Measurements from ENCODE around the gene MYRIP.

The MYRIP gene

DNA sequence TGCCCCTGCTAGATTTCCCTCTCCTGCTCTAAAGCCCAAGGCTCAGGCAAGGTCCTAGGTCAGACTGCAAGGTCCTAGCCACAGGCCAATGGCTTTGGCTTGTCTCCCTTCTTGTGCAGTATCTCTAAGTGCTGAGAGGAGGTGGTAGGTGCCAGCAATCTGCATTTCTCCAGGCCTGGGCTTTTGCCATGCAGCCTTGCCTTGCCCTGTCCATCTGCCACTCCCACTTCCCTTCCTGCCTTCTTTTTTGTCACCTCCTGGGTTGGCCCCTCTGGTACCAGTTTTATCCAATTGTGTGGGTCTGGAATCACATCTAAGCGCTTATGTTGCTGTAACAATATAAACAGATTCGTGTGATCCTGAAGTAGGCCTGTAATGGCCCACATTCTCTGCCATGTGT lies 109.9 kb downstream of the MYRIP start:
- Histone ChIP-seq H2BK5ac (ENCODE audit: low read depth, low read length, poor library complexity, severe bottlenecking) (no peak overlapping the region), H3K14ac (ENCODE audit: low read length in 2 of 2) (no peak overlapping the region), H3K79me1 (replicated peaks; ENCODE audit: low read length, poor library complexity, severe bottlenecking) (no peaks in the 10 kb centered on the region), H2BK15ac (ENCODE audit: low read depth, poor library complexity, severe bottlenecking) (no peak overlapping the region), H2AK5ac (ENCODE audit: low read length, severe bottlenecking) (no peak overlapping the region), H3K27ac (ENCODE audit: low read length, poor library complexity, severe bottlenecking) (no peak overlapping the region), H3K23ac (ENCODE audit: low read length in 2 of 2) (no peak overlapping the region), H2BK120ac (ENCODE audit: low read depth, low read length) (no peak overlapping the region), H3K36me3 (ENCODE audit: control insufficient read depth in 1 of 2, insufficient read depth in 2 of 2, low read depth in 1 of 2, low read length in 2 of 2) (no peaks in the 10 kb centered on the region), H3K9ac (ENCODE audit: low read length) (no peak overlapping the region), H3K9me3 (ENCODE audit: control insufficient read depth, low read length) (no peaks in the 10 kb centered on the region), H3K18ac (ENCODE audit: low read depth in 1 of 2, low read length in 2 of 2) (no peak overlapping the region), H3K4me3 (ENCODE audit: insufficient read depth in 1 of 2, low read depth in 1 of 2, low read length in 2 of 2) (no peak overlapping the region), H2BK12ac (ENCODE audit: low read length in 2 of 2) (no peak overlapping the region), H2AFZ (ENCODE audit: low read depth, low read length) (no peak overlapping the region), H4K91ac (ENCODE audit: low read length) (no peak overlapping the region), H3K4ac (ENCODE audit: low read depth in 1 of 2, low read length in 2 of 2) (no peak overlapping the region), H3K4me1 (ENCODE audit: control insufficient read depth, insufficient read depth, low read depth, low read length) (peaks cover 8% of the 10 kb centered on the region), H3K27me3 (ENCODE audit: control insufficient read depth in 1 of 2, insufficient read depth in 1 of 2, low read length in 2 of 2) (no peaks in the 10 kb centered on the region), H4K8ac (ENCODE audit: low read length) (no peak overlapping the region), H3K4me2 (ENCODE audit: low read length, poor library complexity, severe bottlenecking) (no peak overlapping the region)
- no peak for DNase-seq
- WGBS, result 82% methylated on average over 2 of the region's 2 CpGs

DNA sequence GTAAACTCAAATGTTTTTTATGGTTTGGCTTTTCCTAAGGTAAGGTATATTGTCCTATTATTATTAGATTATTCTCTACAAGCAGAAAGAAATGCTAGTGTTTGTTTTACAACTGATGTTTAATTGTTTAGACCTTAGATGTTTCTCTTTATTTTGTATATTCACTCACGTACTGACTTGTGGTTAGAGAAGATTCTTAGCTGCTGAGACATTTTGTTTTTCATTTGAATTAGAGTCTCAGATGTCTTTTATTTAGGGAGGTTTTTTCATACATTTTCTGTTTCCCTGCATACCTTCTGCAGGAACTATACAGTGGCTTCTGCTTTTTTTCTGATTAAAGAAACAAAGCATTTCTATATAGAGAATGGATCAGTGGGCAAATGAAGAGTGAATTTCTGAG lies 110.9 kb downstream of the MYRIP start:
- H3K9me3 ChIP-seq (ENCODE audit: control insufficient read depth, low read length), result no peaks in the 10 kb centered on the region
- H3K27ac ChIP-seq (ENCODE audit: low read length, poor library complexity, severe bottlenecking), result no peak overlapping the region
- no peak overlapping the region for H2AK5ac ChIP-seq (ENCODE audit: low read length, severe bottlenecking)
- H4K8ac ChIP-seq (ENCODE audit: low read length), result no peak overlapping the region
- no peak overlapping the region for H3K23ac ChIP-seq (ENCODE audit: low read length in 2 of 2)
- H2BK5ac ChIP-seq (ENCODE audit: low read depth, low read length, poor library complexity, severe bottlenecking), result no peak overlapping the region
- no CpG with 5 or more reads among the region's 1 CpG for WGBS
- H3K4ac ChIP-seq (ENCODE audit: low read depth in 1 of 2, low read length in 2 of 2), result no peak overlapping the region
- H2BK120ac ChIP-seq (ENCODE audit: low read depth, low read length), result no peak overlapping the region
- H2AFZ ChIP-seq (ENCODE audit: low read depth, low read length), result no peak overlapping the region
- peaks cover 8% of the 10 kb centered on the region for H3K4me1 ChIP-seq (ENCODE audit: control insufficient read depth, insufficient read depth, low read depth, low read length)
- no peaks in the 10 kb centered on the region for H3K36me3 ChIP-seq (ENCODE audit: control insufficient read depth in 1 of 2, insufficient read depth in 2 of 2, low read depth in 1 of 2, low read length in 2 of 2)
- no peaks in the 10 kb centered on the region for H3K79me1 ChIP-seq (replicated peaks; ENCODE audit: low read length, poor library complexity, severe bottlenecking)
- H3K18ac ChIP-seq (ENCODE audit: low read depth in 1 of 2, low read length in 2 of 2), result no peak overlapping the region
- DNase-seq, result no peak
- H2BK15ac ChIP-seq (ENCODE audit: low read depth, poor library complexity, severe bottlenecking), result no peak overlapping the region
- no peak overlapping the region for H4K91ac ChIP-seq (ENCODE audit: low read length)
- H3K4me3 ChIP-seq (ENCODE audit: insufficient read depth in 1 of 2, low read depth in 1 of 2, low read length in 2 of 2), result no peak overlapping the region
- H3K27me3 ChIP-seq (ENCODE audit: control insufficient read depth in 1 of 2, insufficient read depth in 1 of 2, low read length in 2 of 2), result no peaks in the 10 kb centered on the region
- H3K9ac ChIP-seq (ENCODE audit: low read length), result no peak overlapping the region
- no peak overlapping the region for H3K14ac ChIP-seq (ENCODE audit: low read length in 2 of 2)
- H3K4me2 ChIP-seq (ENCODE audit: low read length, poor library complexity, severe bottlenecking), result no peak overlapping the region
- H2BK12ac ChIP-seq (ENCODE audit: low read length in 2 of 2), result no peak overlapping the region

DNA sequence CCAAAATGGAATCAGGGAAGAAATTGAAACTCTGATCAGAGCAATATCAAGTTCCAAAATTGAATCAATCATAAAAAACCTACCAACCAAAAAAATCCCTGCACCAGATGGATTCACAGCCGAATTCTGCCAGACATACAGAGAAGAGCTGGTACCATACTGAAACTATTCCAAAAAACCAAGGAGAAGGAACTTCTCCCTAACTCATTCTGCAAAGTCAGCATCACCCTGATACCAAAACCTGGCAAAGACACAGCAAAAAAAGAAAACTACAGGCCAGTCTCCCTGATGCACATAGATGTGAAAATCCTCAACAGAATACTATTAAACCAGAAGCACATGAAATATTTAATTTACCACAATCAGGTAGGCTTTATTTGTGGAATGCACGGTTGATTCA lies 118.1 kb downstream of the MYRIP start:
- no peak overlapping the region for H2AFZ ChIP-seq (ENCODE audit: low read depth, low read length)
- H3K4me3 ChIP-seq (ENCODE audit: insufficient read depth in 1 of 2, low read depth in 1 of 2, low read length in 2 of 2), result no peak overlapping the region
- no peaks in the 10 kb centered on the region for H3K4me1 ChIP-seq (ENCODE audit: control insufficient read depth, insufficient read depth, low read depth, low read length)
- WGBS, result 56% methylated on average over 2 of the region's 2 CpGs
- H2BK15ac ChIP-seq (ENCODE audit: low read depth, poor library complexity, severe bottlenecking), result no peak overlapping the region
- DNase-seq, result no peak
- no peak overlapping the region for H3K18ac ChIP-seq (ENCODE audit: low read depth in 1 of 2, low read length in 2 of 2)
- no peak overlapping the region for H2BK120ac ChIP-seq (ENCODE audit: low read depth, low read length)
- no peak overlapping the region for H3K14ac ChIP-seq (ENCODE audit: low read length in 2 of 2)
- H4K8ac ChIP-seq (ENCODE audit: low read length), result no peak overlapping the region
- H4K91ac ChIP-seq (ENCODE audit: low read length), result no peak overlapping the region
- H2BK5ac ChIP-seq (ENCODE audit: low read depth, low read length, poor library complexity, severe bottlenecking), result no peak overlapping the region
- no peak overlapping the region for H2BK12ac ChIP-seq (ENCODE audit: low read length in 2 of 2)
- no peak overlapping the region for H2AK5ac ChIP-seq (ENCODE audit: low read length, severe bottlenecking)
- H3K23ac ChIP-seq (ENCODE audit: low read length in 2 of 2), result no peak overlapping the region
- H3K9ac ChIP-seq (ENCODE audit: low read length), result no peak overlapping the region
- H3K27me3 ChIP-seq (ENCODE audit: control insufficient read depth in 1 of 2, insufficient read depth in 1 of 2, low read length in 2 of 2), result no peaks in the 10 kb centered on the region
- H3K9me3 ChIP-seq (ENCODE audit: control insufficient read depth, low read length), result peaks cover 4% of the 10 kb centered on the region
- H3K4me2 ChIP-seq (ENCODE audit: low read length, poor library complexity, severe bottlenecking), result no peak overlapping the region
- no peaks in the 10 kb centered on the region for H3K36me3 ChIP-seq (ENCODE audit: control insufficient read depth in 1 of 2, insufficient read depth in 2 of 2, low read depth in 1 of 2, low read length in 2 of 2)
- H3K4ac ChIP-seq (ENCODE audit: low read depth in 1 of 2, low read length in 2 of 2), result no peak overlapping the region
- H3K27ac ChIP-seq (ENCODE audit: low read length, poor library complexity, severe bottlenecking), result no peak overlapping the region
- H3K79me1 ChIP-seq (replicated peaks; ENCODE audit: low read length, poor library complexity, severe bottlenecking), result no peaks in the 10 kb centered on the region

DNA sequence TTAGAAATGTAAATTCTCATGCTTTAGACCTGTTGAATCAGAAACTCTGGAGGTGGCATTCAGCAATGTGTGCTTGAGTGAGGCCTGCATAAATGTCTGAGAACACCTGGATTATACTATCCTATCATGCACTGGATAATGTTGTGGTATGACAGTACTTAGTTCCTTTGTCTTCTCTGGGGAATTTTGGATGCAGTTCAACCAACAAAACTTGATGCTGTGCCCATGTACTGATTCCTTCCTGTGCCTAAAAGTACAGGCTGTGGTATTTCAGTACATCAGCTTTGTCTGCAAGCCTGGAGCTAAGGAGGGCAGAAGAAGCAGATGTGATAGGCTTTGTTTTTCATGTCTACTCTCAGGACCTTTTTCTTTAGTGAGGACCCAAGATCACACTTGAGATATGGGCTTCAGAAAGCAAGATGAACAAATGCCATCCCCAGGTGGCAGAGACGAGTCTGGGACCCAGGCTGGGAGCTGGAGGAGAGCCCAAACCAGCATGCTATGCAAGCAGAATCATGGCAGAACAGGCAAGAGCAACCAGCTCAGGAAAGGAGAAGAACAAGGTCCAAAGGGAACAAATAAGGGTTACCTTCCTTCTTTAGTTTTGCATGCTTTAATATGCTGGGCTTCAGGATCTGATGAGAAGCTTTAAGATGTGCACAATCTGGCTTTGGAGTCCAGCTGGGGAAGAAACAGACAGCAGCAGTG lies 124.7 kb downstream of the MYRIP start:
- no peaks in the 10 kb centered on the region for H3K9me3 ChIP-seq (ENCODE audit: control insufficient read depth, low read length)

More for the DNA sequence above, 124.7 kb downstream of the MYRIP start:
- no peak overlapping the region for H2AK5ac ChIP-seq (ENCODE audit: low read length, severe bottlenecking)
- no peak overlapping the region for H2BK12ac ChIP-seq (ENCODE audit: low read length in 2 of 2)
- no peaks in the 10 kb centered on the region for H3K27me3 ChIP-seq (ENCODE audit: control insufficient read depth in 1 of 2, insufficient read depth in 1 of 2, low read length in 2 of 2)
- no peak overlapping the region for H3K4ac ChIP-seq (ENCODE audit: low read depth in 1 of 2, low read length in 2 of 2)
- no peaks in the 10 kb centered on the region for H3K4me1 ChIP-seq (ENCODE audit: control insufficient read depth, insufficient read depth, low read depth, low read length)
- H3K23ac ChIP-seq (ENCODE audit: low read length in 2 of 2), result no peak overlapping the region
- H4K91ac ChIP-seq (ENCODE audit: low read length), result no peak overlapping the region
- H3K27ac ChIP-seq (ENCODE audit: low read length, poor library complexity, severe bottlenecking), result no peak overlapping the region
- H3K18ac ChIP-seq (ENCODE audit: low read depth in 1 of 2, low read length in 2 of 2), result no peak overlapping the region
- H2BK120ac ChIP-seq (ENCODE audit: low read depth, low read length), result no peak overlapping the region
- no peak overlapping the region for H3K4me2 ChIP-seq (ENCODE audit: low read length, poor library complexity, severe bottlenecking)
- no peak overlapping the region for H2AFZ ChIP-seq (ENCODE audit: low read depth, low read length)
- no peak overlapping the region for H2BK15ac ChIP-seq (ENCODE audit: low read depth, poor library complexity, severe bottlenecking)
- H3K79me1 ChIP-seq (replicated peaks; ENCODE audit: low read length, poor library complexity, severe bottlenecking), result no peaks in the 10 kb centered on the region
- 20% methylated on average over 1 of the region's 1 CpG for WGBS
- no peak overlapping the region for H4K8ac ChIP-seq (ENCODE audit: low read length)
- no peak for DNase-seq
- no peak overlapping the region for H3K14ac ChIP-seq (ENCODE audit: low read length in 2 of 2)
- H2BK5ac ChIP-seq (ENCODE audit: low read depth, low read length, poor library complexity, severe bottlenecking), result no peak overlapping the region
- H3K9ac ChIP-seq (ENCODE audit: low read length), result no peak overlapping the region
- no peaks in the 10 kb centered on the region for H3K36me3 ChIP-seq (ENCODE audit: control insufficient read depth in 1 of 2, insufficient read depth in 2 of 2, low read depth in 1 of 2, low read length in 2 of 2)
- H3K4me3 ChIP-seq (ENCODE audit: insufficient read depth in 1 of 2, low read depth in 1 of 2, low read length in 2 of 2), result no peak overlapping the region
